Mammary epithelial cell (primary cell): ENCODE measurements around the gene KCMF1.

Experiments
- EZH2 ChIP-seq: IDR thresholded peaks from 2 replicates; pipeline ENCODE4 v1.6.1; 2012; ENCODE audit warnings: low read length, inconsistent platforms, borderline replicate concordance
- TF ChIP-seq, protein P1 (sequence below), 2 donors: IDR thresholded peaks in 1 of 2; conservative IDR thresholded peaks in 1 of 2; 2 replicates each; pipeline ENCODE4 v1.5.1; 2011 to 2012; ENCODE audit warnings: inconsistent platforms in 2 of 2, low read length in 2 of 2, mild to moderate bottlenecking in 2 of 2, control low read depth in 1 of 2, low read depth in 1 of 2; ENCODE audit not compliant: insufficient read depth in 1 of 2; ENCODE audit errors: extremely low read depth in 1 of 2

DNA sequence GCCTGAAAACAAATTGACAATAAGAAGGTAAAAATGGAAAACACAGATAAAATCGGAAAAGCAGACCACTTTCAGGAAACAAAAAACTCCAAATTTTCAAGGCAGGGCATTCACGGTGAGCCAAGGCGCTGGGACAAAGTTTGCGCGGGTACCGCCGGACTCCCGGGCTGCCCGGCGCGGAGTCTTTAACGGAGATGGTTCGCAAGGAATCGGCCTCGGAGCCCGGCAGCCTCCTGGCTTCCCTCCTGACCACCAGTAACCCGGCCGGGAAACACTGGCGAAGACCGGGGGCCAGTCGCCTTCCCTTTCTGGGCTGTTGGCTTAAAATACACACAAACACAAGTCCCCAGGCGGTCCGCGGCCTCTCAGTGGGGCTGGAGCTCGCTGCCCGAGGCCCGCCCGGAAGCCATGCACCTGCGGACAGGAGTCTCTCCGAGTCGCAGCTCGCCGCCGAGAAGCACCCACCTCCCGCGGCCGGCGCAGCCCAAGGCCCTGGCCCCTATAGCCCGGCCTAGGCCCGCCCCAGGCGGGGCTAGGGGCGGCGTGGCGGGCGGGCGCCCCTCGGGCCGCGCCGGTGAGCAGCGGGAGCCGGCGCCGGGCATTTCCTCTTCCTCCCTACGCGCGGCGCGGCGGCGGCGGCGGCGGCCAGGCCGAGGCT lies 622 bp upstream of the KCMF1 start:
- TF ChIP-seq EZH2, result no peak
- TF ChIP-seq, protein P1, sequence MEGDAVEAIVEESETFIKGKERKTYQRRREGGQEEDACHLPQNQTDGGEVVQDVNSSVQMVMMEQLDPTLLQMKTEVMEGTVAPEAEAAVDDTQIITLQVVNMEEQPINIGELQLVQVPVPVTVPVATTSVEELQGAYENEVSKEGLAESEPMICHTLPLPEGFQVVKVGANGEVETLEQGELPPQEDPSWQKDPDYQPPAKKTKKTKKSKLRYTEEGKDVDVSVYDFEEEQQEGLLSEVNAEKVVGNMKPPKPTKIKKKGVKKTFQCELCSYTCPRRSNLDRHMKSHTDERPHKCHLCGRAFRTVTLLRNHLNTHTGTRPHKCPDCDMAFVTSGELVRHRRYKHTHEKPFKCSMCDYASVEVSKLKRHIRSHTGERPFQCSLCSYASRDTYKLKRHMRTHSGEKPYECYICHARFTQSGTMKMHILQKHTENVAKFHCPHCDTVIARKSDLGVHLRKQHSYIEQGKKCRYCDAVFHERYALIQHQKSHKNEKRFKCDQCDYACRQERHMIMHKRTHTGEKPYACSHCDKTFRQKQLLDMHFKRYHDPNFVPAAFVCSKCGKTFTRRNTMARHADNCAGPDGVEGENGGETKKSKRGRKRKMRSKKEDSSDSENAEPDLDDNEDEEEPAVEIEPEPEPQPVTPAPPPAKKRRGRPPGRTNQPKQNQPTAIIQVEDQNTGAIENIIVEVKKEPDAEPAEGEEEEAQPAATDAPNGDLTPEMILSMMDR (conservative IDR thresholded peaks at IDR 0.05 in 1 of 2, IDR thresholded peaks at IDR 0.05 in 1 of 2; ENCODE audit: extremely low read depth in 1 of 2, insufficient read depth in 1 of 2, low read depth in 1 of 2, low read length in 2 of 2), result no peak
